Stimulated activated CD4-positive, alpha-beta T cell treated with anti-CD3 and anti-CD28 coated beads, Interleukin-12 subunit alpha, Interleukin-12 subunit beta, amount 100 ng/mL, for 48 hours (primary cell): ENCODE results near the gene FARP1.
"Not testable (repeated sequence)": the region's sequence is repeated elsewhere in the genome, so short reads cannot be mapped to it uniquely, and the experiment has no call there.

Experiments used
- DNase-seq, 3 donors: peaks; one replicate each; pipeline ENCODE4 v3.0.0-alpha.2; 2020; ENCODE audit warnings: low read depth in 2 of 3, low spot score in 1 of 3

The FARP1 gene

GRCh38 chr13:98411617-98412265 lies 268.8 kb downstream of the FARP1 start:
- DNase-seq: no peak

GRCh38 chr13:98413278-98413677 lies 270.4 kb downstream of the FARP1 start:
- not testable (repeated sequence) for DNase-seq

GRCh38 chr13:98413796-98414195 lies 270.9 kb downstream of the FARP1 start:
- no peak for DNase-seq

GRCh38 chr13:98415326-98416070 lies 272.6 kb downstream of the FARP1 start:
- DNase-seq: no peak

- DNase-seq: no peak
These were observed 273.5 kb downstream of the FARP1 start for GRCh38 chr13:98416408-98416807.

- no peak for DNase-seq
These were observed 277.1 kb downstream of the FARP1 start for GRCh38 chr13:98419786-98420553.

GRCh38 chr13:98420554-98421175 lies 277.8 kb downstream of the FARP1 start:
- no peak for DNase-seq

- no peak for DNase-seq
These were observed 279.2 kb downstream of the FARP1 start for GRCh38 chr13:98422046-98422445.

- no peak for DNase-seq
These were observed 280.5 kb downstream of the FARP1 start for GRCh38 chr13:98423417-98423816.

- DNase-seq: no peak
These were observed 284.6 kb downstream of the FARP1 start for GRCh38 chr13:98427331-98427995.

- no peak for DNase-seq
These were observed 285.5 kb downstream of the FARP1 start for GRCh38 chr13:98428256-98428966.

- no peak for DNase-seq
These were observed 286.2 kb downstream of the FARP1 start for GRCh38 chr13:98429081-98429480.

GRCh38 chr13:98429531-98429930 lies 286.6 kb downstream of the FARP1 start:
- DNase-seq: no peak

GRCh38 chr13:98429977-98430736 lies 287.3 kb downstream of the FARP1 start:
- no peak for DNase-seq

GRCh38 chr13:98432638-98433037 lies 289.7 kb downstream of the FARP1 start:
- no peak for DNase-seq

GRCh38 chr13:98433654-98434053 lies 290.8 kb downstream of the FARP1 start:
- no peak for DNase-seq

GRCh38 chr13:98434060-98434459 lies 291.2 kb downstream of the FARP1 start:
- no peak for DNase-seq

- no peak for DNase-seq
These were observed 292.5 kb downstream of the FARP1 start for GRCh38 chr13:98435376-98435775.

- no peak for DNase-seq
These were observed 293.5 kb downstream of the FARP1 start for GRCh38 chr13:98436233-98436910.
